ENCODE data around the gene TRAF6.

- TF ChIP-seq CTCF (IDR thresholded peaks at IDR 0.05; ENCODE audit: poor library complexity), result no peak
- TF ChIP-seq EZH2 (IDR thresholded peaks at IDR 0.05; ENCODE audit: borderline replicate concordance), result no peak
- TF ChIP-seq EZH2phosphoT487 (IDR thresholded peaks at IDR 0.05; ENCODE audit: low read depth, severe bottlenecking, unreplicated experiment), result no peak
Measured at GRCh38 chr11:36454551-36454940, 55.5 kb downstream of the TRAF6 start.

Data from hepatocyte (in vitro differentiated cells).